AG20443 (cell line): ENCODE data around the gene AQP1.

Experiments used
- DNase-seq: peaks from one replicate; pipeline ENCODE4 v3.0.0; 2012; ENCODE audit warnings: low spot score, mixed read lengths

AQP1 gene

DNA sequence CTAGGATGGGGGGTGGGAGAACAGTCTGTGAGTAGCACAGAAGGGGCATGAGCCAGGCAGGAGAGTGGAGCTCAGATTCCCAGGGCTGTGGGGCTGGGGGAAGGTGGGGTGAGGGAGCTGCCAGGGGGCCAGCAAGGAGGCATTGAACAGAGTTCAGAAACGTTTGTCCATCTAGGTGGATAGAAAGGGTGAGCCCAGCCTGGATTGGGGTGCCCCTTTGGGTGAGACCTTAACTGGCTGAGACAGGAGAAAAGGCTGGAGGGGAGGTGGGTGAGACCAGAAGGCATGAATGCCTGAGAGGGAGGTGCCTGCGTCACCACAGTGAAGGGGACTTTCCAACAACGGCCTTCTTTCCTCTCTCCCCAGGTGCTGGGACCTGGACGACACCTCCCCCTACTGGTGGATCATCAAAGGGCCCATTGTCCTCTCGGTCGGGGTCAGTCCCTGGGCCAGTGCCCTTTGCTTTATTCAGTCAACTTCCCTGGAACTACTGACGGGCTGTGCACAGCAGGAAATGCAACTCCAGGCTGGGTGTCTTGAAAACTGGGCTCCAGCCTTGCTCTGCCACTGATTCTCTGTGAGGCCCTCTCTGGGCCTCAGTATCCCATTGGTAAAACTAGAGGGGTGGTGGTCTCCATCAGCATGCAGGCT lies 63.1 kb downstream of the AQP1 start:
- peak; percentile 73 for DNase-seq
